WTC11 (cell line): ENCODE data around the gene GNG2. TPM values are rescaled to one million over a fixed set of nuclear protein-coding genes. Genes with fewer than 3 reads are reported as not detected.

Experiments
- ATAC-seq: fragments of 200-7000 bp; cut with Tn5 transposase; 2 replicates; pipeline ENCODE4 v1.10.0; 2021; ENCODE audit warnings: mild to moderate bottlenecking, moderate library complexity
- CTCF ChIA-PET: fragments of 300-600 bp; sonication (Branson Sonifier 250); formaldehyde crosslinking; loops from one replicate; lab custom pipeline; 2021; ENCODE audit warnings: antibody characterized with exemption; lab: Charles Lee
- POLR2A ChIA-PET: fragments of 350-600 bp; sonication (Branson Sonifier 250); formaldehyde crosslinking; loops from one replicate; lab custom pipeline; 2021; ENCODE audit warnings: antibody characterized with exemption; lab: Charles Lee
- DNase-seq: peaks from one replicate; pipeline ENCODE4 v3.0.0; 2021; ENCODE audit warnings: low spot score
- H3K27ac Mint-ChIP-seq: 2 replicates; pipeline ENCODE4 v1.8.0; 2021; ENCODE audit warnings: mixed read lengths
- H3K27me3 Mint-ChIP-seq: 2 replicates; pipeline ENCODE4 v1.8.0; 2021; ENCODE audit warnings: low read depth, mild to moderate bottlenecking, moderate library complexity, mixed read lengths
- H3K36me3 Mint-ChIP-seq: 2 replicates; pipeline ENCODE4 v1.8.0; 2021; ENCODE audit warnings: mixed read lengths
- H3K4me1 Mint-ChIP-seq: 2 replicates; pipeline ENCODE4 v1.8.0; 2022; ENCODE audit warnings: mixed read lengths
- H3K4me3 Mint-ChIP-seq: 2 replicates; pipeline ENCODE4 v1.8.0; 2021; ENCODE audit warnings: mild to moderate bottlenecking, moderate library complexity, mixed read lengths
- H3K9me3 Mint-ChIP-seq: 2 replicates; pipeline ENCODE4 v1.8.0; 2021; ENCODE audit warnings: mixed read lengths
- AFF4 ChIP-seq: sonication (generic); formaldehyde crosslinking; IDR thresholded peaks from 2 replicates; pipeline ENCODE4 v1.8.1; 2023; ENCODE audit warnings: mild to moderate bottlenecking, missing genetic modification reagents, borderline replicate concordance
- ARID4B ChIP-seq: sonication (generic); formaldehyde crosslinking; IDR thresholded peaks from 2 replicates; pipeline ENCODE4 v1.8.0; 2023; ENCODE audit warnings: missing genetic modification reagents, mild to moderate bottlenecking, borderline replicate concordance
- ATF2 ChIP-seq: sonication (generic); formaldehyde crosslinking; IDR thresholded peaks from 2 replicates; pipeline ENCODE4 v1.8.1; 2022; ENCODE audit warnings: low read depth, missing genetic modification reagents, borderline replicate concordance
- CBFB ChIP-seq: sonication (generic); formaldehyde crosslinking; IDR thresholded peaks from 2 replicates; pipeline ENCODE4 v1.8.1; 2022; ENCODE audit warnings: mild to moderate bottlenecking, low read depth, missing genetic modification reagents
- CDX4 ChIP-seq: fragments of 250-450 bp; sonication (Bioruptor Pico); IDR thresholded peaks from 2 replicates; pipeline ENCODE4 v1.9.0; 2021; ENCODE audit warnings: moderate library complexity, mild to moderate bottlenecking, inconsistent platforms, borderline replicate concordance
- E2F1 ChIP-seq: sonication (generic); formaldehyde crosslinking; IDR thresholded peaks from 2 replicates; pipeline ENCODE4 v1.8.0; 2022; ENCODE audit warnings: mild to moderate bottlenecking, missing genetic modification reagents
- ELF4 ChIP-seq: sonication (generic); formaldehyde crosslinking; IDR thresholded peaks from 2 replicates; pipeline ENCODE4 v1.8.1; 2022; ENCODE audit warnings: low read depth, mild to moderate bottlenecking, moderate library complexity, missing genetic modification reagents
- ETV6 ChIP-seq: sonication (generic); formaldehyde crosslinking; IDR thresholded peaks from 2 replicates; pipeline ENCODE4 v1.8.1; 2022; ENCODE audit warnings: mild to moderate bottlenecking, missing genetic modification reagents
- GABPB1 ChIP-seq: sonication (generic); formaldehyde crosslinking; IDR thresholded peaks from 2 replicates; pipeline ENCODE4 v1.8.1; 2023; ENCODE audit warnings: mild to moderate bottlenecking, missing genetic modification reagents
- IRF2 ChIP-seq: sonication (generic); formaldehyde crosslinking; IDR thresholded peaks from 2 replicates; pipeline ENCODE4 v1.8.0; 2022; ENCODE audit warnings: low read depth, missing genetic modification reagents, borderline replicate concordance
- JUN ChIP-seq: sonication (generic); formaldehyde crosslinking; IDR thresholded peaks from 2 replicates; pipeline ENCODE4 v1.8.0; 2023; ENCODE audit warnings: mild to moderate bottlenecking, missing genetic modification reagents
- MAX ChIP-seq: sonication (generic); formaldehyde crosslinking; IDR thresholded peaks from 2 replicates; pipeline ENCODE4 v1.8.0; 2022; ENCODE audit warnings: mild to moderate bottlenecking, missing genetic modification reagents
- MLX ChIP-seq: sonication (generic); formaldehyde crosslinking; IDR thresholded peaks from 2 replicates; pipeline ENCODE4 v1.8.1; 2023; ENCODE audit warnings: mild to moderate bottlenecking, missing genetic modification reagents, moderate library complexity
- PRRX2 ChIP-seq: fragments of 250-450 bp; sonication (Bioruptor Pico); IDR thresholded peaks from 2 replicates; pipeline ENCODE4 v1.8.0; 2021; ENCODE audit warnings: mild to moderate bottlenecking
- SP1 ChIP-seq: sonication (generic); formaldehyde crosslinking; conservative IDR thresholded peaks from 2 replicates; pipeline ENCODE4 v1.8.1; 2022; ENCODE audit warnings: missing genetic modification reagents
- STAT6 ChIP-seq: sonication (generic); formaldehyde crosslinking; conservative IDR thresholded peaks from 2 replicates; pipeline ENCODE4 v1.8.1; 2023; ENCODE audit warnings: mild to moderate bottlenecking, low read depth, missing genetic modification reagents, moderate library complexity
- TCF7 ChIP-seq: sonication (generic); formaldehyde crosslinking; IDR thresholded peaks from 2 replicates; pipeline ENCODE4 v1.8.0; 2022; ENCODE audit warnings: mild to moderate bottlenecking, low read depth, missing genetic modification reagents, moderate library complexity
- ZNF416 ChIP-seq: fragments of 250-450 bp; sonication (Bioruptor Pico); IDR thresholded peaks from 2 replicates; pipeline ENCODE4 v1.9.0; 2021; ENCODE audit warnings: mild to moderate bottlenecking, inconsistent platforms
- total RNA-seq: library from RNA; stranded (reverse); gene quantifications from 3 replicates; pipeline ENCODE4 v1.2.3, GENCODE V29; 2021

Gene GNG2
- total RNA-seq, 1 experiment from 2014 or later: 10.7 TPM

- H3K9me3 Mint-ChIP-seq: no peaks in the 10 kb centered on the region
- DNase-seq (no peak), ATAC-seq (no peak)
- CTCF ChIA-PET: interaction anchor here (0.6 to 1.5 kb wide), 2 partner anchors 23 to 24 kb away, joined by 3 to 5 read pairs; no protein-coding TSS in a partner anchor
- peaks cover 33% of the 10 kb centered on the region for H3K36me3 Mint-ChIP-seq
- peak overlapping the region; percentile 93 for H3K4me3 Mint-ChIP-seq
- POLR2A ChIA-PET: no interaction called here
- no peak for TF ChIP-seq AFF4 (CRISPR knock-in tag)
- no peak for TF ChIP-seq SP1 (CRISPR knock-in tag)
- no peak for TF ChIP-seq CBFB (CRISPR knock-in tag)
- no peak for TF ChIP-seq CDX4 (CRISPR knock-in tag)
- no peak for TF ChIP-seq STAT6
- TF ChIP-seq ATF2: no peak
- no peak for TF ChIP-seq MAX (CRISPR knock-in tag)
- no peak overlapping the region for H3K27ac Mint-ChIP-seq
- peaks cover 1% of the 10 kb centered on the region for H3K27me3 Mint-ChIP-seq
- peaks cover 9% of the 10 kb centered on the region for H3K4me1 Mint-ChIP-seq
Measured at GRCh38 chr14:51990488-51990887, 130.1 kb downstream of the GNG2 start.

GRCh38 chr14:51993285-51993920 lies 133.0 kb downstream of the GNG2 start:
- Mint-ChIP-seq H3K27ac (no peak overlapping the region), H3K27me3 (no peaks in the 10 kb centered on the region), H3K4me1 (peaks cover 8% of the 10 kb centered on the region), H3K36me3 (peaks cover 42% of the 10 kb centered on the region), H3K4me3 (no peak overlapping the region), H3K9me3 (no peaks in the 10 kb centered on the region)
- ATAC-seq (no peak), DNase-seq (no peak)
- CTCF ChIA-PET: no interaction called here
- POLR2A ChIA-PET: no interaction called here
- TF ChIP-seq ZNF416 (CRISPR knock-in tag) (no peak), IRF2 (CRISPR knock-in tag) (no peak), ARID4B (CRISPR knock-in tag) (no peak), GABPB1 (CRISPR knock-in tag) (no peak), ETV6 (no peak), TCF7 (CRISPR knock-in tag) (no peak), JUN (no peak), E2F1 (CRISPR knock-in tag) (no peak), PRRX2 (no peak), MLX (CRISPR knock-in tag) (no peak), ELF4 (CRISPR knock-in tag) (no peak)
